DOHH2 (cell line): ENCODE results near the gene FXYD7.
"Not testable (repeated sequence)": the region's sequence is repeated elsewhere in the genome, so short reads cannot be mapped to it uniquely, and the experiment has no call there.

Source experiments
- CTCF ChIP-seq: fragments of 200-600 bp; sonication (generic); IDR thresholded peaks from one replicate; pipeline ENCODE4 v1.5.1; 2014; ENCODE audit warnings: antibody characterized with exemption, mild to moderate bottlenecking, low read depth, low read length; ENCODE audit not compliant: poor library complexity, severe bottlenecking
- EZH2phosphoT487 ChIP-seq: fragments of 200-600 bp; sonication (generic); IDR thresholded peaks from 2 replicates; pipeline ENCODE4 v1.6.1; 2017; ENCODE audit warnings: borderline replicate concordance, mild to moderate bottlenecking, antibody characterized with exemption, low read length, moderate library complexity, mixed read lengths

DNA sequence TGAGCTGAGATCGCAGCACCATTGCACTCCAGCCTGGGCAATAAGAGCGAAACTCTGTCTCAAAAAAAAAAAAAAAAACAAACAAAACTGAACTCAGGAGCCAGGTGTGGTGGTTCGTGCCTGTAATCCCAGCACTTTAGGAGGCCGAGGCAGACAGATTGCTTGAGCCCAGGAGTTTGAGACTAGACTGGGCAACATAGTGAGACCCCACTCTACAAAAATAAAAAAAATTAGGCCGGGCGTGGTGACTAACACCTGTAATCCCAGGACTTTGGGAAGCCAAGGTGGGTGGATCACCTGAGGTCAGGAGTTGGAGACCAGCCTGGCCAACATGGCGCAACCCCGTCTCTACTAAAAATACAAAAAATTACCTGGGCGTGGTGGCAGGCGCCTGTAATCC, 41.1 kb upstream of the FXYD7 start:
- TF ChIP-seq CTCF, EZH2phosphoT487: not testable (repeated sequence)
